ENCODE results near the gene FAM98A. TPM values are rescaled to one million over a fixed set of nuclear protein-coding genes. Genes with fewer than 3 reads are reported as not detected.

The FAM98A gene
- total and polyA plus RNA-seq, 9 of the 15 experiments (the other 6 are each of a cell fraction or from before 2014, with no cell fraction given): 16.5 to 238 (median 44.6) TPM

DNA sequence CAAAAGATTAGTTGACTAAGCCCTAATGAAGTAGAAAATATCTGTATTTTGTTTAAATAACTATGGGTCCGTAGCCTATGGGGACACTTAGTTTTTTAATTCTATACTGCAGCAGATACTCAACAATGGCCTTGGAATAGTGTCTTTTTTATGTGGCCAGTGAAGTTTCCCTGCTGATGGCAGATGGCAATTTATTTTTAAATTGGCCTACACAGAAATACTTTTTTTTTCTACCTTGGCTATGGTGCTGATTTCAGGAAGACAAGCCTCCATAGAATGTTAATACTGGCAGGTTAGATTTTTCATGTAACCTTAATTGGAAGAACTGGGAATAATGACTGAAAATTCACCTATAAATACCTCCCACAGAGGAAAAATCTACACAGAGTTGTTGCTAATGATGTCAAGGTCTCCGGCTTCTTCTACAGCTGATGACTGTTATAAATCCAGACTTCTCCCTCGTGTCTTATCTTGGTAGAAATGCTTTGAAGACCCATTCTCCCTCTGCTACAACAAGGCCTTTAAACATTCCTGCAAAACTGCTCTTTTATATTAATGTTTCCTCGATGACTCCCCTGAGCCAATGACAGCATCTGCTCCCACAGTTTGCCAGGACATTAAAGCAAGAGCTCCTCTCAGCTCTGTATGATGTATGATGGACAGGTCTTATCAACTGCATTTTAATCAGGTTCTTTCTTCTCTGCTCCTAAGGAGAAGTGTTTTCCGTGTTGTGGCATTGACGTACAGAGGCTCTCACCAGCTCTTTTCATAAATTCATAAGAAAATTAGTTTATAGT, 29.1 kb upstream of the FAM98A start:
- intact Hi-C loops (cut with micrococcal nuclease): no loop called here
- FAIRE-seq: no peak
- 0% methylated on average over 6 of the region's 6 CpGs for WGBS (ENCODE audit: insufficient coverage, low coverage, missing lambda C conversion rate)
- no peaks in the 10 kb centered on the region for H3K4me1 ChIP-seq (replicated peaks in 1 of 2; ENCODE audit: control insufficient read depth in 2 of 2, insufficient read depth in 2 of 2, low read length in 2 of 2)
- no peak for ATAC-seq
- no peaks in the 10 kb centered on the region for H4K20me1 ChIP-seq (replicated peaks; ENCODE audit: control insufficient read depth, insufficient read depth, low read length)
- no peak overlapping the region for H2AFZ ChIP-seq (ENCODE audit: low read depth, low read length)
- H3K27me3 ChIP-seq (ENCODE audit: control insufficient read depth in 2 of 2, insufficient read depth in 2 of 2, low read length in 2 of 2): no peaks in the 10 kb centered on the region
- H3K4me3 ChIP-seq: no peak overlapping the region
- POLR2A ChIA-PET: no interaction called here
- DNase-seq (ENCODE audit: extremely low read depth in 1 of 4, low spot score in 3 of 4): no peak
- in situ Hi-C loops (cut with MboI): no loop called here
- H3K9me1 ChIP-seq (ENCODE audit: control insufficient read depth, insufficient read depth, low read length): no peaks in the 10 kb centered on the region
- CTCF ChIA-PET (ENCODE audit: low intra/inter-chr PET ratio): no interaction called here
- no peak for TF ChIP-seq JUND (IDR thresholded peaks at IDR 0.05; ENCODE audit: borderline replicate concordance, low read depth, low read length)
- TF ChIP-seq JUND (tag; IDR thresholded peaks at IDR 0.05; ENCODE audit: borderline replicate concordance, low read depth, low read length): no peak
- TF ChIP-seq DDX20 (tag; IDR thresholded peaks at IDR 0.05; ENCODE audit: low read depth): no peak
- no peak for TF ChIP-seq NCOA6 (IDR thresholded peaks at IDR 0.05)
- no peak for TF ChIP-seq LEF1 (IDR thresholded peaks at IDR 0.05)
- TF ChIP-seq, protein P1, sequence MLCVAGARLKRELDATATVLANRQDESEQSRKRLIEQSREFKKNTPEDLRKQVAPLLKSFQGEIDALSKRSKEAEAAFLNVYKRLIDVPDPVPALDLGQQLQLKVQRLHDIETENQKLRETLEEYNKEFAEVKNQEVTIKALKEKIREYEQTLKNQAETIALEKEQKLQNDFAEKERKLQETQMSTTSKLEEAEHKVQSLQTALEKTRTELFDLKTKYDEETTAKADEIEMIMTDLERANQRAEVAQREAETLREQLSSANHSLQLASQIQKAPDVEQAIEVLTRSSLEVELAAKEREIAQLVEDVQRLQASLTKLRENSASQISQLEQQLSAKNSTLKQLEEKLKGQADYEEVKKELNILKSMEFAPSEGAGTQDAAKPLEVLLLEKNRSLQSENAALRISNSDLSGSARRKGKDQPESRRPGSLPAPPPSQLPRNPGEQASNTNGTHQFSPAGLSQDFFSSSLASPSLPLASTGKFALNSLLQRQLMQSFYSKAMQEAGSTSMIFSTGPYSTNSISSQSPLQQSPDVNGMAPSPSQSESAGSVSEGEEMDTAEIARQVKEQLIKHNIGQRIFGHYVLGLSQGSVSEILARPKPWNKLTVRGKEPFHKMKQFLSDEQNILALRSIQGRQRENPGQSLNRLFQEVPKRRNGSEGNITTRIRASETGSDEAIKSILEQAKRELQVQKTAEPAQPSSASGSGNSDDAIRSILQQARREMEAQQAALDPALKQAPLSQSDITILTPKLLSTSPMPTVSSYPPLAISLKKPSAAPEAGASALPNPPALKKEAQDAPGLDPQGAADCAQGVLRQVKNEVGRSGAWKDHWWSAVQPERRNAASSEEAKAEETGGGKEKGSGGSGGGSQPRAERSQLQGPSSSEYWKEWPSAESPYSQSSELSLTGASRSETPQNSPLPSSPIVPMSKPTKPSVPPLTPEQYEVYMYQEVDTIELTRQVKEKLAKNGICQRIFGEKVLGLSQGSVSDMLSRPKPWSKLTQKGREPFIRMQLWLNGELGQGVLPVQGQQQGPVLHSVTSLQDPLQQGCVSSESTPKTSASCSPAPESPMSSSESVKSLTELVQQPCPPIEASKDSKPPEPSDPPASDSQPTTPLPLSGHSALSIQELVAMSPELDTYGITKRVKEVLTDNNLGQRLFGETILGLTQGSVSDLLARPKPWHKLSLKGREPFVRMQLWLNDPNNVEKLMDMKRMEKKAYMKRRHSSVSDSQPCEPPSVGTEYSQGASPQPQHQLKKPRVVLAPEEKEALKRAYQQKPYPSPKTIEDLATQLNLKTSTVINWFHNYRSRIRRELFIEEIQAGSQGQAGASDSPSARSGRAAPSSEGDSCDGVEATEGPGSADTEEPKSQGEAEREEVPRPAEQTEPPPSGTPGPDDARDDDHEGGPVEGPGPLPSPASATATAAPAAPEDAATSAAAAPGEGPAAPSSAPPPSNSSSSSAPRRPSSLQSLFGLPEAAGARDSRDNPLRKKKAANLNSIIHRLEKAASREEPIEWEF (CRISPR knock-in tag; IDR thresholded peaks at IDR 0.05): no peak
- TF ChIP-seq ZNF583 (CRISPR knock-in tag; IDR thresholded peaks at IDR 0.05): no peak
- TF ChIP-seq, protein P2, sequence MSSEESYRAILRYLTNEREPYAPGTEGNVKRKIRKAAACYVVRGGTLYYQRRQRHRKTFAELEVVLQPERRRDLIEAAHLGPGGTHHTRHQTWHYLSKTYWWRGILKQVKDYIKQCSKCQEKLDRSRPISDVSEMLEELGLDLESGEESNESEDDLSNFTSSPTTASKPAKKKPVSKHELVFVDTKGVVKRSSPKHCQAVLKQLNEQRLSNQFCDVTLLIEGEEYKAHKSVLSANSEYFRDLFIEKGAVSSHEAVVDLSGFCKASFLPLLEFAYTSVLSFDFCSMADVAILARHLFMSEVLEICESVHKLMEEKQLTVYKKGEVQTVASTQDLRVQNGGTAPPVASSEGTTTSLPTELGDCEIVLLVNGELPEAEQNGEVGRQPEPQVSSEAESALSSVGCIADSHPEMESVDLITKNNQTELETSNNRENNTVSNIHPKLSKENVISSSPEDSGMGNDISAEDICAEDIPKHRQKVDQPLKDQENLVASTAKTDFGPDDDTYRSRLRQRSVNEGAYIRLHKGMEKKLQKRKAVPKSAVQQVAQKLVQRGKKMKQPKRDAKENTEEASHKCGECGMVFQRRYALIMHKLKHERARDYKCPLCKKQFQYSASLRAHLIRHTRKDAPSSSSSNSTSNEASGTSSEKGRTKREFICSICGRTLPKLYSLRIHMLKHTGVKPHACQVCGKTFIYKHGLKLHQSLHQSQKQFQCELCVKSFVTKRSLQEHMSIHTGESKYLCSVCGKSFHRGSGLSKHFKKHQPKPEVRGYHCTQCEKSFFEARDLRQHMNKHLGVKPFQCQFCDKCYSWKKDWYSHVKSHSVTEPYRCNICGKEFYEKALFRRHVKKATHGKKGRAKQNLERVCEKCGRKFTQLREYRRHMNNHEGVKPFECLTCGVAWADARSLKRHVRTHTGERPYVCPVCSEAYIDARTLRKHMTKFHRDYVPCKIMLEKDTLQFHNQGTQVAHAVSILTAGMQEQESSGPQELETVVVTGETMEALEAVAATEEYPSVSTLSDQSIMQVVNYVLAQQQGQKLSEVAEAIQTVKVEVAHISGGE (CRISPR knock-in tag; IDR thresholded peaks at IDR 0.05): no peak
- TF ChIP-seq MTA2 (IDR thresholded peaks at IDR 0.05; ENCODE audit: low read depth): no peak
- TF ChIP-seq CREBBP (IDR thresholded peaks at IDR 0.05; ENCODE audit: low read depth, low read length): no peak
- TF ChIP-seq NFE2L1 (tag; IDR thresholded peaks at IDR 0.05; ENCODE audit: borderline replicate concordance, low read depth): no peak
- H3K36me3 ChIP-seq (ENCODE audit: control insufficient read depth, insufficient read depth, low read length): no peaks in the 10 kb centered on the region
- no peak overlapping the region for H3K27ac ChIP-seq (ENCODE audit: extremely low read depth, low read depth, low read length)
- no peak overlapping the region for H3K4me2 ChIP-seq (ENCODE audit: insufficient read depth, low read length)
- H3K9me3 ChIP-seq (replicated peaks; ENCODE audit: control insufficient read depth, insufficient read depth, low read depth, low read length): no peaks in the 10 kb centered on the region
- H3K79me2 ChIP-seq (ENCODE audit: control insufficient read depth, insufficient read depth, low read length): no peaks in the 10 kb centered on the region
- no TSS peak for BruUV-seq (replicated peaks)
- no peak overlapping the region for H3K9ac ChIP-seq (ENCODE audit: insufficient read depth in 1 of 2, low read depth in 2 of 2, low read length in 2 of 2)
